Suprapubic skin (tissue), 4 donors: ENCODE results near the gene NSUN4. TPM values are rescaled to one million over a fixed set of nuclear protein-coding genes. Genes with fewer than 3 reads are reported as not detected.

ENCODE experiments used
- DNase-seq, 2 donors: peaks; one replicate each; pipeline ENCODE4 v3.0.0-alpha.2; 2019; ENCODE audit warnings: low spot score in 2 of 2
- H3K27ac ChIP-seq: fragments of 200-600 bp; sonication (generic); one replicate; pipeline ENCODE4 v1.5.1; 2019
- H3K27me3 ChIP-seq: fragments of 200-600 bp; sonication (generic); one replicate; pipeline ENCODE4 v1.5.1; 2019
- H3K36me3 ChIP-seq: fragments of 200-600 bp; sonication (generic); one replicate; pipeline ENCODE4 v1.5.1; 2019
- H3K4me1 ChIP-seq: fragments of 200-600 bp; sonication (generic); one replicate; pipeline ENCODE4 v1.5.1; 2019
- H3K4me3 ChIP-seq: fragments of 200-600 bp; sonication (generic); one replicate; pipeline ENCODE4 v1.5.1; 2019; ENCODE audit warnings: mild to moderate bottlenecking
- H3K9me3 ChIP-seq: fragments of 200-600 bp; sonication (generic); one replicate; pipeline ENCODE4 v1.5.1; 2019
- CTCF ChIP-seq, 2 donors: fragments of 200-600 bp in 1 of 2; fragments of 450-650 bp in 1 of 2; sonication (generic) in 1 of 2; IDR thresholded peaks; one replicate each; pipeline ENCODE4 v1.5.1; 2016 to 2019; ENCODE audit warnings: antibody characterized with exemption in 2 of 2, mild to moderate bottlenecking in 1 of 2, moderate library complexity in 1 of 2
- EP300 ChIP-seq: sonication (generic); formaldehyde crosslinking; IDR thresholded peaks from one replicate; pipeline ENCODE4 v1.6.1; 2017; ENCODE audit warnings: antibody characterized with exemption
- POLR2A ChIP-seq, 2 donors: fragments of 450-650 bp; IDR thresholded peaks; one replicate each; pipeline ENCODE4 v1.6.1; 2017; ENCODE audit warnings: antibody characterized with exemption in 2 of 2, mild to moderate bottlenecking in 2 of 2, moderate library complexity in 2 of 2
- POLR2AphosphoS5 ChIP-seq, 3 donors: sonication (generic); formaldehyde crosslinking; IDR thresholded peaks; one replicate each; pipeline ENCODE4 v1.6.1; 2017; ENCODE audit warnings: antibody characterized with exemption in 3 of 3
- WGBS: methylation state at CpG from one replicate; pipeline ENCODE4 v1.1.5; 2018; 5-methylcytosine and 5-hydroxymethylcytosine counted together
- total RNA-seq, 4 donors: library from RNA; depleted of rRNA; stranded (reverse); fragments of >200 nt; gene quantifications; one replicate each; pipeline ENCODE4 v1.1.0, GENCODE V29; 2016

NSUN4 gene
- total RNA-seq, 4 donors from 2014 or later, result 21.3 to 27.5 (median 24.3) TPM

- Histone ChIP-seq H3K36me3 (peaks cover 16% of the 10 kb centered on the region), H3K4me1 (peaks cover 23% of the 10 kb centered on the region), H3K27ac (no peak overlapping the region), H3K4me3 (peak overlapping the region; percentile 25), H3K9me3 (no peaks in the 10 kb centered on the region), H3K27me3 (no peaks in the 10 kb centered on the region)
- WGBS, result 89% methylated on average over 10 of the region's 13 CpGs
- DNase-seq, result no peak
- no peak for TF ChIP-seq POLR2A (IDR thresholded peaks at IDR 0.05)
- TF ChIP-seq CTCF (IDR thresholded peaks at IDR 0.05), result no peak
- no peak for TF ChIP-seq EP300
Observed at GRCh38 chr1:46406881-46407608, 66.4 kb downstream of the NSUN4 start.

DNA sequence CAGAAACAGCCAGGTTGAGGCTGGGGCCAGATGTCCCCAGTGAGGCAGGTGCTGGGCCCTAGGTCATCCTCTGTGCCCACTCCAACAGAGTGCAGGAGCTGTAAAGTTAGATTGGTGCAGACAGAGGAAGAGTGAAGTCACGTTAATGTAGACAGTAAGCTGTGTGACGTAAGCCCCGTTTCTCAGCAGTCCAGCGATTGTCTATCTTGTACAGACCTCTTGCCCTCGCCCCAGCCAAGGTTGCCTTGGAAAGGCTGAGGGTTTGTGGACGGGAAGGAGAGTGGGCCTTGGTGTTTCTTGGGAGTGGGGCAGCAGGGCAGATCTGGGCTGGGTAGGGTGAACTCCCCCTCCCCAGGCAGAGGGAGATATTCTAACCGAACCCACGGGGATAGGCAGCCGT lies 67.0 kb downstream of the NSUN4 start:
- Histone ChIP-seq H3K27ac (no peak overlapping the region), H3K9me3 (no peaks in the 10 kb centered on the region), H3K4me1 (peaks cover 17% of the 10 kb centered on the region), H3K4me3 (no peak overlapping the region), H3K27me3 (no peaks in the 10 kb centered on the region), H3K36me3 (peaks cover 18% of the 10 kb centered on the region)
- TF ChIP-seq POLR2A (IDR thresholded peaks at IDR 0.05) (no peak), POLR2AphosphoS5 (IDR thresholded peaks at IDR 0.05) (no peak), CTCF (IDR thresholded peaks at IDR 0.05) (no peak), EP300 (no peak)
- no peak for DNase-seq
- WGBS, result 95% methylated on average over 9 of the region's 9 CpGs

DNA sequence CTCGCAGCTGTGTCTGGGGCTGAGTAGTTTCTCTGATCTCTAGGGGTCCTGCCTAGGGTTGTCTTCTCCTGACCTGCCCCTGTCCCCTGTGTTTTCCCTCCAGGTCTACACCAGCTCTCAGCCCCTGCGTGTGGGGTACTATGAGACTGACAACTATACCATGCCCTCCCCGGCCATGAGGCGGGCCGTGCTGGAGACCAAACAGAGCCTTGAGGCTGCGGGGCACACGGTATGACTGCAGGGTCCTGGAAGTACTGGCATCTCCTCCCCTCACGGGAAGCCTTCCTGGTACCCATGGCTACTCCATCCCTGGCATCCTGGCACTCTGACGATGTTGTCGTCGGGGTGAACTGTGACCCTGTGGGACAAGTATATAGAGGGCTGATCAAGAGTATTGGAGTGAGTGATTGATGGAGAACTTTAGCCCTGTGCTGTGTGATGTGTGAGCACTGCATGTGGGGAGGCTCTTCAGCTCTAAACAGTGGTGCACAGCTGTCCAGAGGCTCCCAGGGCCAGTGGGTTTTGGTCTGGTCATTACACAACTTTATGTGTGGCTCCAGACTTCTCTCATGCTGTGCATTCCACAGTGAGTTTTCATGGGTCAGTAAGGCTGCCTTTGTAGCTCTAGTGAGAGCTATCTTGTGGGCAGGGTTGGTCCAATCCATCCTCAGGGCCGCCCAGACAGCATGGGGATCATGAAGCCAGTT lies 67.9 kb downstream of the NSUN4 start:
- WGBS, result 91% methylated on average over 10 of the region's 12 CpGs
- no peak for DNase-seq
- H3K9me3 ChIP-seq, result no peaks in the 10 kb centered on the region
- H3K27ac ChIP-seq, result no peak overlapping the region
- H3K27me3 ChIP-seq, result no peaks in the 10 kb centered on the region
- peaks cover 23% of the 10 kb centered on the region for H3K36me3 ChIP-seq
- no peak for TF ChIP-seq POLR2A (IDR thresholded peaks at IDR 0.05)
- no peak for TF ChIP-seq CTCF (IDR thresholded peaks at IDR 0.05)
- TF ChIP-seq EP300, result no peak
- no peak for TF ChIP-seq POLR2AphosphoS5 (IDR thresholded peaks at IDR 0.05)
- no peak overlapping the region for H3K4me3 ChIP-seq
- H3K4me1 ChIP-seq, result peaks cover 15% of the 10 kb centered on the region

GRCh38 chr1:46409063-46409372 lies 68.4 kb downstream of the NSUN4 start:
- Histone ChIP-seq H3K36me3 (peaks cover 28% of the 10 kb centered on the region), H3K4me1 (peaks cover 15% of the 10 kb centered on the region), H3K9me3 (no peaks in the 10 kb centered on the region), H3K27me3 (no peaks in the 10 kb centered on the region), H3K4me3 (no peak overlapping the region), H3K27ac (no peak overlapping the region)
- 86% methylated on average over 1 of the region's 1 CpG for WGBS
- TF ChIP-seq POLR2AphosphoS5 (IDR thresholded peaks at IDR 0.05), result no peak
- no peak for DNase-seq

DNA sequence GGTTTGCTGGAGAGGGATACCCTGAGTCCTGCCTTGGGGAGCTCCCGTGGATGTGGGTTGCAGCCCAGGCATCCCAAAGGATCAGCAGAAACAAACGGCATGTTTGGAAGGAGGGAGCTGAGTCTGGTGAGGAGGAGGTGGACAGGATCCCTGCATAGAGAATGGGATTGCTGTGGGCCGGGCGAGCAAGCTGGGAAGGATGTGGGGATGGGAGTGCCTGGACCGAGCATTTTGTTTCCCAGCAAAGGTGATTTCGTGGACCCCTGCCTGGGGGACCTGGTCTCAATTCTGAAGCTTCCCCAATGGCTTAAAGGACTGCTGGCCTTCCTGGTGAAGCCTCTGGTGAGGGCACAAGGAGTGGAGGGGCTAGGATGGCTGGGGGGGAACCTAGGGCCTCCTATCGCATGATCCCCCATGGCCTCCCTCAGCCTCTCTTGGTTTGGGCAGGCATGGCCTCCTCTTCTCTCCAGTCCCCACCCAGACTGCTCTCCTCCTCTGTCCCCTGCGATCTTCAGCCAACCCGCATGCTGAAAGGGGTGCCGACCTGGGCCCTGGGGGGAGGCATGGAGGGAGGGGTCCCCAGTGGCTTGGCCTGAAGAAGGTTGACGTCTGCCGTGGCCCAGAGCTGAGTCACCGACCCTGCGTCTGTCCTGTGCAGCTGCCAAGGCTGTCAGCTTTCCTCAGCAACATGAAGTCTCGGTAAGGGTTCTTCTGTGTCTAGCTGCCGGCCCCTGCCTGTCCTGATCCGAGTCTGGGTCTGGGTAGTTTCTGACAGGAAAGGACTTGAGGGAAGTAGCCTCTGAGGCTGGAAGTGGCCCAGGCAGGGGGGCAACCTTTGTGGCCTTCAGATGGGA lies 69.8 kb downstream of the NSUN4 start:
- WGBS, result 69% methylated on average over 10 of the region's 17 CpGs
- DNase-seq, result no peak
- no peak overlapping the region for H3K4me3 ChIP-seq
- no peaks in the 10 kb centered on the region for H3K9me3 ChIP-seq
- H3K27ac ChIP-seq, result no peak overlapping the region
- no peak for TF ChIP-seq EP300
- no peak for TF ChIP-seq POLR2A (IDR thresholded peaks at IDR 0.05)
- no peak for TF ChIP-seq CTCF (IDR thresholded peaks at IDR 0.05)
- TF ChIP-seq POLR2AphosphoS5 (IDR thresholded peaks at IDR 0.05), result no peak
- peaks cover 15% of the 10 kb centered on the region for H3K4me1 ChIP-seq
- peaks cover 28% of the 10 kb centered on the region for H3K36me3 ChIP-seq
- H3K27me3 ChIP-seq, result no peaks in the 10 kb centered on the region
